AG09309 (cell line): ENCODE measurements around the gene KIF21B.
"Not testable (repeated sequence)": the region's sequence is repeated elsewhere in the genome, so short reads cannot be mapped to it uniquely, and the experiment has no call there.

Experiments
- DNase-seq: peaks from one replicate; pipeline ENCODE4 v3.0.0-alpha.2; 2010; ENCODE audit warnings: low read depth
- H3K4me3 ChIP-seq: 2 replicates; pipeline ENCODE4 v1.5.1; 2011; ENCODE audit warnings: mild to moderate bottlenecking, low read depth, low read length, moderate library complexity; ENCODE audit not compliant: control insufficient read depth
- CTCF ChIP-seq: IDR thresholded peaks from 2 replicates; pipeline ENCODE4 v1.5.1; 2011; ENCODE audit warnings: mild to moderate bottlenecking, low read depth, low read length, inconsistent platforms; ENCODE audit not compliant: insufficient read depth, control insufficient read depth; ENCODE audit errors: missing control alignments

The KIF21B gene

GRCh38 chr1:200947059-200947566, 76.4 kb downstream of the KIF21B start:
- H3K4me3 ChIP-seq: no peak overlapping the region
- DNase-seq: no peak
- TF ChIP-seq CTCF: no peak

DNA sequence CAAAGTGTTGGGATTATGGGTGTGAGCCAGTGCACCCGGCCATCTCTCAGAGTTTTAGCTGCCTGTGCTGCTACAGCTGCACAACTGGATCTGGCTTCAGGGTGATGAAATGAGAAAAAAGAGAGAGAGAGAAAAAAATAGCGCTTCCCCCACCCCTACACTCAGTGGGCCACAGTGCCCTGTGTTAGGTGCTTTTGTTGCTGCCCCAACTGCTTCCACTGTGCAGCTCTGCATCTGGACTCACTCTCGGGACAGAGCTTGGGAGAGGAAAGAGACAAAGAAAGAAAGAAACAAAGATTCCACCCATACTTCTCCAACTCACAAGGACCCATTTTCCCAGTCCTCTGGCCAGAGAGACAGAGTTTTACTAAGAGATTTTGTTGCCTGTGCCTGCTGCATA, 78.4 kb downstream of the KIF21B start:
- no peak for TF ChIP-seq CTCF
- DNase-seq: no peak
- no peak overlapping the region for H3K4me3 ChIP-seq

DNA sequence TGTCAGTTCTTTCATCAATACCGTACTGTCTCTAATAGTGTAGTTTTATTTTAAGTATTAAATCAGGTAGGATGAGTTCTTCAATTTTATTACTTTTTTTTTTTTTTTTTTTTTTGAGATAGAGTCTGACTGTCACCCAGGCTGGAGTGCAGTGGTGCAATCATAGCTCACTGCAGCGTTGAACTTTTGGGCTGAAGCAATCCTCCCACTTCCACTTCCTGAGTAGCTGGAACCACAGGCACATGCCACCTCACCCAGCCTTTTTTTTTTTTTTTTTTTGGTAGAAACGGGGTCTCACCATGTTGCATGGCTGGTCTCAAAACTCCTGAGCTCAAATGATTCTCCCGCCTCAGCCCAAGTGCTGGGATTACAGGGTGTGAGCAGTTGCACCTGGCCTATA, 84.6 kb downstream of the KIF21B start:
- no peak for TF ChIP-seq CTCF
- no peak for DNase-seq
- H3K4me3 ChIP-seq: no peak overlapping the region

DNA sequence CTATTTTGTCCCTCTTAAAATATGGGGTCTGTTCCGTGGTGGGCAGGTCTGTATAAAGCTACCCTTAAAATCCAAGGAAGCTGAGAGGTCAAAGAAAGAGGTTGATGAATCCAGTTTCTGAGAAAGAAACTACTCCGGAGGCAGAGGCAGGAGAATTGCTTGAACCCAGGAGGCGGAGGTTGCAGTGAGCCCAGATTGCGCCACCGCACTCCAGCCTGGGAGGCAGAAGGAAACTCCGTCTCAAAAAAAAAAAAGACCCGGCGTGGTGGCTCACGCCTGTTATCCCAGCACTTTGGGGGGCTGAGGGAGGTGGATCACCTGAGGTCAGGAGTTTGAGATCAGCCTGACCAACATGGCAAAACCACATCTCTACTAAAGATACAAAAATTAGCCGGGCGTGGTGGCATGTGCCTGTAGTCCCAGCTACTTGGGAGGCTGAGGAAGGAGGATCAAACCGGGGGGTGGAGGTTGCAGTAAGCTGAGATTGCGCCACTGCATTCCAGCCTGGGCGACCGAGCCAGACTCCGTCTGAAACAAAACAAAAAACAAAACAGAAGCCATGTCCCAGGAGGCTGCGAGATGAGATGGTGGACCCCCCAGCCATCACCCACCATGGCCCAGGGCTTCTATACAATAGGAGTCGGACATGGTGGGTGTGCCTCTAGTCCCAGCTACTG, 88.1 kb downstream of the KIF21B start:
- DNase-seq, H3K4me3 ChIP-seq: not testable (repeated sequence)

DNA sequence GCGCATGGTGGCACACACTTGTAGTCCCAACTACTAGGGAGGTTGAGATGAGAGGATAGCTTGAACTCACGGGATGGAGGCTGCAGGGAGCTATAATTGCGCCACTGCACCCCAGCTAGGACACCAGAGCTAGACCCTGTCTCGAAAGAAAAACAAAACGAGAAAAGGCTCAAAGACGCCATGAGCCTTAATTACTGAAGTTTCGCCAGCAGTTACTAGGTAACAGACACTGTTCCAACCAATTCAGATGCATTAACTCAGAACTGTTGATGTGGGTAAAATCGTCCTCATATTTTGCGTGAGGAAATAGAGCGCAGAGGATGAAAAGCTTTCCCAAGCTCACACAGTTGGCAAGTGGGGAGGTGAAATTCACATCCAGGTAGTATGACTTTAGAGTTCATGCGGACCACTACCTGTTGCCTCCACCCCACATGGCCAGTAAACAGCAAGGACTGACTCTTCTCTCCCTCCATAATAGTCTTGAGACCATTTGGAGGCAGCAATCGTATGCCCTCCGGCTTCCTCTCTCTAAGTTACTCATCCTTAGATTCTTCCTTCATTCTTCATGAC, 88.8 kb downstream of the KIF21B start:
- no peak for TF ChIP-seq CTCF
- no peak overlapping the region for H3K4me3 ChIP-seq
- DNase-seq: no peak

- no peak for DNase-seq
- H3K4me3 ChIP-seq: no peak overlapping the region
- TF ChIP-seq CTCF: no peak
Observed at GRCh38 chr1:200931776-200932175, 91.7 kb downstream of the KIF21B start.

DNA sequence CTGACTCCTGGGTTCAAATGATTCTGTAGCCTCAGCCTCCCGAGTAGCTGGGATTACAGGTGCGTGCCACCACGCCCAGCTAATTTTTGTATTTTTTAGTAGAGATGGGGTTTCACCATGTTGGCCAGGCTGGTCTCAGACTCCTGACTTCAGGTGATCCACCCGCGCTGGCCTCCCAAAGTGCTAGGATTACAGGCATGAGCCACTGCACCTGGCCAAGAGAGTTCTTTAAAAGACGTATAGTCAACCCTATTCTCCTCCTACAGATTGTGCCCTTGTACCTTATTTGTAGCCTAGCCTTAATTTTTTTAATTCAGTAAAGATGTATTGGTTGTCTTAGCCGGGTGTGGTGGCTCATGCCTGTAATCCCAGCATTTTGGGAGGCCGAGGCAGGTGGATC, 93.2 kb downstream of the KIF21B start:
- H3K4me3 ChIP-seq, DNase-seq: not testable (repeated sequence)
